ENCODE results near the gene ATF7.

ATF7 gene

DNA sequence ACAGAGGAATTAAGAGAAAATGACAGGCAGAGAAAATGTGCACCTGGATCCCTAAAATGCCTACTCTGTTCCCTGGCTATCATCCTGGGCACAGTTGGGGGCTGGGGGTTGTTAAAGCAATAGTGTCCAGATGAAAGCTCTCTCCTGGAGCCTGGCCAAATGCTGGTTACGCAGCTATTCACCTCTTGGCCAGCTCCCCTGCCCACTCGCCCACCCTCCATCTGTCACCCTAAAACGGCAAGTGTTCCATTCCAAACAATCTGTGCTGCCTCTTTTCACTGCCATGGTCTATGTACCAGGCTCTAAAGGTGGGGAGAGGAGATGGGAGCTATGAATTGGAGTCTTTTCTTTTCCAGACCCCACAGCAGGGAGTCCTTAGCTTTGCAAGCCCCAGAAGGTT lies 94.2 kb downstream of the ATF7 start:
- DNase-seq (ENCODE audit: low read depth in 2 of 2): no peak

DNA sequence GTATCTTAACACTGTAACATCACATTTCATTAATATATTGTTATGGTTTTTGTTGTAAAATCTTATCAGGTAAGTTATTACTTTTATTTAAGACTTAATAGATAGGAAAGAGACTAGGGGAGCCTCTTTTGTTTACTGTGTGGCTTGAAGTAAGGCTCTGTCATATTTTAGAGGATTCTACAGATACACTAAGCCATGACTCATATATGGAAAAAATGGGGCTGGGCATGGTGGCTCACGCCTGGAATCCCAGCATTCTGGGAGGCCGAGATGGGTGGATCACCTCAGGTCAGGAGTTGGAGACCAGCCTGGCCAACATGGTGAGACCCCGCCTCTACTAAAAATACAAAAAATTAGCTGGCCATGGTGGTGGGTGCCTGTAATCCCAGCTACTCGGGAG lies 95.3 kb downstream of the ATF7 start:
- DNase-seq (ENCODE audit: low read depth in 2 of 2): no peak

DNA sequence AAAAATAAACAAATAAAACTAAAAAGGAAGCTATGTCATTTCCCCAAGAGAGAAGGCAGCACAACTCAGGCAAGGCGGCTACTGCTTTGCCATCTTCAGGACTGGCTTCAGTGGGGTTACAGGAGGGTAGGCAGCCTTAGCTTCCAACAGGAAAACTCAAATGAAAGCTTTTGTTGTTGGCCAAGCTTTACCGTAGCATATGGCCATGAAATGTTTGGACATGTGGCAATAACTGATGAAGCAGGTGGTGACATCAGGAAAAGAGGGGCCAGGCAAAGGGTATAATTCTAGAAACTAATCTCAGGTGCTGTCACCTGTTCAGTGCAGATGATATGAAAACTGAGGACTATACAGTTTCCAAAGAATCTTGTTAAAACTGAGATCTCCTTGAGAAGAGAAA lies 96.1 kb downstream of the ATF7 start:
- no peak for DNase-seq (ENCODE audit: low read depth in 2 of 2)

DNA sequence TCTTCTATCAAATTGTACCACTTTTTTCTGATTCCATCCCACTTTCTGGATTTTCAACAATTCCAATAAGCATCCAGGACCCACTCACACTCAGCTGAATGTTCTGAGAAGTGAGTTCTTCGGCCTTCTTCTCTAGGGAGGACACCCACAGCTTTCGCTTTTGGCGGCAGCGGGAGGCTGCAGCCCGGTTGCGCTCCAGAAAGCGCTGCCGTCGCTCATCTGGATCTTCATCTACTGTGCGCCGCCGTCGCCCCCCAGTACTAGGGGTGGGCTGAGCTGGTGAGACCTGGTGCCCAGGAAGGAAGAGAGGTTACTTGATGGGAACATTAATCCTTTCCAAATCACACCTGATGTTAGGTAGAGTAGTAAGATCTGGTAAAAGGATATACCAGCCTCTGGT lies 101.7 kb downstream of the ATF7 start:
- DNase-seq (ENCODE audit: low read depth in 2 of 2): no peak

DNA sequence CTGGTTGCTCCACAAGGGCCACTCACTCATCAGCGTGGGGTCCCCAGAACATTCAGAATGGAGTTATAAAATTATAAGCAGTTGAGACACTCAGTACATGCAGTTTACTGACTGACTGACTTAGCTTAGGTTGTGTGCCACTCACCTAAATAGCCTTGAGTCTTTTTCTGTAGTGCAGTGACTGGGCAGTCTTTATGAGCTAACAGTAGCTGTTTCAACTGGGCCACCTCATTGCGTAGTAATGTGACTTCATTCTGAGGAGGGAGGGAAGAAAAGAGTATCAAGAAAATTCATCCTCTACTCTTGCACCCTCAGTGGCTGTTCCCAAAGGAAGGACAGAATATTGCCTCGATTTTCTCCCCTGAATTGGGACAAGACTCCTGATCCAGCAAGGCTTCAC lies 103.1 kb downstream of the ATF7 start:
- DNase-seq (ENCODE audit: low read depth in 2 of 2): no peak

DNA sequence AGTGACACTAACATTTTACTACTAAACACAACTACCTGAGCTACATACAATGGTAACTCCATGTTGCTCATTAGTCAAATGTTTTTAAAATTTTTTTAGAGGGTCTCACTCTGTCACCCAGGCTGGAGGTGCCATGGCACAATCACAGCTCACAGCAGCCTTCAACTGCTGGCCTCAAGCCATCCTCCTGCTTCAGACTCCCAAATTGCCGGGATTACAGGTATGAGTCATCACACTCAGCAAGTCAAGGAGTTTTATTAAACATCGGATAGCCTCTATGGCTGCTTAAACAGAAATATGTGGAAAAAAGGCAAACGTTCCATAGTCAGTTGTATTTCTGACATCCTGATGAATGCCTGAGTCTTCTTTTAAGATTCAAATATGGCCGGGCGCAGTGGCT lies 107.8 kb downstream of the ATF7 start:
- no peak for DNase-seq (ENCODE audit: low read depth in 2 of 2)

DNA sequence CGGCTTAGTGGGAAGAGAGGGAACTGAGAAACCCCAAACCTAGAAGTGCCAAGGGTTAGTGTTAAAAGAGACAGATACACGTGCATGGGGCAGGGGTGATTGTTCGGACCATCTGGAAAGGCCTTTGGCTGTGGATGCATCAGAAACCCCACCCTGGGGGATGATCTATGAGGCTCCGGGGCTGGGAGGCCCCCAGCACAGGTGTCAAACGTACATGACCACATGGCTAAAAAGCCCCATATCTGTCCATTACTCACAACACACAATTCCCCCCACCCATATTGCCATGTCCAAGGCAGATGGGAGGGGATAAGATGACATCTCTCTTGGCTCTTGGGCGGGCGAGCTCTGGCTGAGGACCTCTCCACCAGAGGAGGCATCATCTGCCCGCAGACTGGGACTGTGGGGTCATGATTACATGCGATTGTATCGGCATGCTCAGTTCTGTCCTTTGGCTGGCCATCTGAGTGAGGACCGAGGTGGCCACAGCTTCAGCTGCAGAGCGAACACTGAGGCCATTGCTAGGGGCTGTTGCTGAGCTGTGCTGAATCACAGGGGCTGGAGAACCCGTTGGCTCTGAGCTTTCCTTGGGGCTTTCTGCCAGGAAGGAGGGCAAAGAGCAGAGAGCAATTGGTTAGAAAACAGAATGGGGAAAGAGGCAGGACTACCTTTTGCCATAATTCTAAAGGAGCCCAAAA lies 109.3 kb downstream of the ATF7 start:
- no peak for DNase-seq (ENCODE audit: low read depth in 2 of 2)

DNA sequence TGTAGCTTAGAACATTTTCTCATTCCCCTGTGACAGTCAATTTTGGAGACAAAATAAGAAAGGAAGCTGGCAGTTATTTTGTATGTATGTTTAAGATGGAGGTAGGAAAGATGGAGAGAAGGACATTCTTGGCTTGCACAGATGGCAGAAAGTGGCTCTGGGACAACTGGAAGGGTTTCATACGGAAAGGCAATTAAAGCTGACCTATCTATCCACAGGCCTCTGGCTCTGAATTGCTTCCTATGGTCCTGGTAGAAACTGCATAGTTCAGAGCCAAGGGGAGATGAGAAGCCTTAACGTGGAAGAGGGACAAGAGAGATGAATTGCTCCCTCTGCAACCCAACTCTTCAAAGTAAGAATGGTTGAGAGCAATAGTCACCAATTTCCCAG lies 110.9 kb downstream of the ATF7 start:
- DNase-seq (ENCODE audit: low read depth in 2 of 2): no peak

DNA sequence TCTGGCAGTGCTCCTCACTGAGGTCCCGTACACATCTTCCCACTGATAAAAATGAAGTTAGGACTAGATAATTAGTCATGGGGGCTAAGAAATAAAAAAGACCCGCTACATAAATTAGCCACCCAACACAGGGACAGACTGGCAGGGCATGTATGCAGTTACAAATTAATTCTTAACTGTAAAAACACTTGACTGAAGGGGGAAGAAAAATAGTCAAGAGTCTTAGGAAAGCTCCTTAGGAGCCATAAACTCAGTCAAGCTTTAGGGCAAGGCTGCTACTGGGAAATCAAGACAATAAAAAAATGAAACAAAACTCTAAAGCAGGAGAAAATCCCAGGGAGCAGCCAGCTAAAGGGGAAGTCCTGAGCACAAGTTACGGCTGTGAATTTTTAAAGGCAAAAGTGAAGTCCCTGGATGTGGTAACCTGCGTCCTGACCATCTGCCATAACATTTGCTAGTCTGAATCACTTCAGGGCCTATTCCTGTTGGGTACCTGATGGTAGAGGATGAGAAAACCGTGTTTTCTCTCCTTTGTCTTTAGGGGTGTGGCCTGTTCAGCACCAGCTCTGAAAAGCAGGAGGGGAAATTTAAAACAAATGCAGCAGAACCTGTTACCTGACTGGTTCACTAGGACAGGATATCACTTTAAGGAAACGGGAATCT lies 111.4 kb downstream of the ATF7 start:
- no peak for DNase-seq (ENCODE audit: low read depth in 2 of 2)

DNA sequence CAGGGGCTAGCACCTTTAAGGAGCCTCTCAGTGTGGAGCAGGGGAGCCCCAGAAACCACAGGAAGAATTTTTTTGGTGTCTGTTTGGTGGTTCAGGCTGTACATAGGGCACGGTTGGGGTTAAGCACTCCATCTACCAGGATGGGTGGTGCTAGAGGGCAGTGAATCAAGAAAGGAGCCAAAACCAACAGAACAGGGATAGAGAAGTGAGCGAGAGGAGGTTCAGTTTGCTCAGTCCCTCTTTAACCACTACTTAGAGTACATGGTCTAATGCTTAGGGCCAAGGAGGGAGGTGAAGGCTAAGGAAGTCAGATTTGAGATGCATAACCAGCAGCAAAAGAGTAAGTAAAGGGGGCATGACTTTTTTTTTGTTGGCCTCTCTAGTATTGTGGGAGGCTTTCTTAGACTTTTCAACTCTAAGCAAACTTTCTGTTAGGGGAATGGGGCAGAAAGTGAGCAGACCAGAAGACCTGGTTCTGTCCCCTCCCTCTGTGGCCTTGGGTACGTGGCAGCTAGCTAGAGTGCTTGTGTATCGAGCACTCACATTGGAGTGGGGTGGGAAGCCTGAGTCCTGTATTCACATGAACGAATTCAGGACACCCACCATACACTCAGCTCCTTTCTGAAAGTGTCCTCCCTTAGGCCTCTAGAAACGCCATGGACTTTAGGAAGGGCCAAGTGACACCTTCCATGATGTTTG lies 112.3 kb downstream of the ATF7 start:
- DNase-seq (ENCODE audit: low read depth in 2 of 2): no peak

DNA sequence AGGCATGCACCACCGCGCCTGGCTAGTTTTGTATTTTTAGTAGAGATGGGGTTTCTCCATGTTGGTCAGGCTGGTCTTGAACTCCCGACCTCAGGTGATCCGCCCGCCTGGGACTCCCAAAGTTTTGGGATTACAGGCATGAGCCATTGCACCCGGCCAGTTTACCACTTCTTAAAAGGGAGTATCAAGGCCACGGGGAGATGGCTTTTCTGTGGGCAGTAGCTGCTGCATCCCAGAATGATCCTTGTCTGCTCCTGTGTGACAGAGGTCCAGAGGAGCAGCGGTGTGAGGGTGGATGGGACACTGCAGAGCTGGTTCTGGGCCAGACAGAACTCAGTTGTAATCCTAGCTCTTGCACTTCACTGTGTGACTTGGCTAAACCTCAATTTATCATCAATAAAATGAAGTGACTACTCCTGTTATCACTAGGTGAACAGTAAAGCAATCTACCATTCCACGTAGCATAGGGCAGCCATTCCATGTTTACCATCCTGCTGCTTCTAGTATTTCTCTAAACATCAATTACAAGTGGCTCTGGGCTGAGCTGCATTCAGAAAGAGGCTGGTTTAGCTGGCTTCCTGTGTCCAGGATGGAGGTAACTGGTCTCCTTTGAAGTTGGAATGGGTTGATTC lies 115.9 kb downstream of the ATF7 start:
- no peak for DNase-seq (ENCODE audit: low read depth in 2 of 2)

DNA sequence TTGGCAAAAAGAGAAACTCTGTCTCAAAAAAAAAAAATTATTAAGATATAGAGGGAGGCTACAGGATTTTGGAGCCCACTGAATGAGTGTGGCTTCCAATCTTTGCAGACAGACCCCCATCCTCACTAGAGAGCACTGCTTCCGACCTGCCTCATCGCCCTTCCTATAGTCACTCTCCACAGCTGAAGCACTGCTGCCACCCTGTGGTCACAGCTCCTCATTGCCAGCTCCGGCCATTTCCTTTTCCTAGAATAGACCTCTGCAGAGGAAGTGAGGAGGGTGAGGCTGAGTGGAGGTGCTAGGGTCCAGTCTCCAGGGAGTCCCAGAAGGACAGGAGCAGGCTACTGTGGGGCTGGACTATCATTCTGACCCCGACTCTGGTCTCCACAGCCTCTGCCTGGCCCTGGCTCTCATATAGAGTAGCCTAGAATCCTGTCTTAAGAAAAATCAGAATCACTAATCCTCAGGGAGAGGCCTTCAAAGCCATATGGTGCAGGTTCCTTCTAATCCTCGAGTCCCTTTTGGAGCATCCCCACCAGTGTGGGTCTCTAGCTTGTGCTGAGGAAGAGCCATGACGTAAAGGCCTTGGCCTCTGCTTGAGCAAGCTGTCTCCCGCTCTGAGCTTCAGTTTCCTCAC lies 117.5 kb downstream of the ATF7 start:
- DNase-seq (ENCODE audit: low read depth in 2 of 2): peak; percentile 63 to 69

DNA sequence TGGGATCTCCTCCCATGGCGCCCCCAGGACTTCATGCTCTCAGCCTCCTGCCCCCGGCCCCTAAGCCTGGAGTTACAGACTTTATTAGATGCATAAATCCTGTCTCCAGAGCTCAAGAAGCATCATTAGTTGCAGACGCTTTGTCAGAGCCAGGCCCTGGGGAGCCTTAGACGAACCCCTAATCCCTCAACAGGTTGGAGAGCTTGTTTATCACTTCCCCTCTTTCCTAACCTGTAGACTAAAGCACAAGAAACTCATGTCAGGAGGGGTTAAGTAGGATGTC lies 118.6 kb downstream of the ATF7 start:
- no peak for DNase-seq (ENCODE audit: low read depth in 2 of 2)

DNA sequence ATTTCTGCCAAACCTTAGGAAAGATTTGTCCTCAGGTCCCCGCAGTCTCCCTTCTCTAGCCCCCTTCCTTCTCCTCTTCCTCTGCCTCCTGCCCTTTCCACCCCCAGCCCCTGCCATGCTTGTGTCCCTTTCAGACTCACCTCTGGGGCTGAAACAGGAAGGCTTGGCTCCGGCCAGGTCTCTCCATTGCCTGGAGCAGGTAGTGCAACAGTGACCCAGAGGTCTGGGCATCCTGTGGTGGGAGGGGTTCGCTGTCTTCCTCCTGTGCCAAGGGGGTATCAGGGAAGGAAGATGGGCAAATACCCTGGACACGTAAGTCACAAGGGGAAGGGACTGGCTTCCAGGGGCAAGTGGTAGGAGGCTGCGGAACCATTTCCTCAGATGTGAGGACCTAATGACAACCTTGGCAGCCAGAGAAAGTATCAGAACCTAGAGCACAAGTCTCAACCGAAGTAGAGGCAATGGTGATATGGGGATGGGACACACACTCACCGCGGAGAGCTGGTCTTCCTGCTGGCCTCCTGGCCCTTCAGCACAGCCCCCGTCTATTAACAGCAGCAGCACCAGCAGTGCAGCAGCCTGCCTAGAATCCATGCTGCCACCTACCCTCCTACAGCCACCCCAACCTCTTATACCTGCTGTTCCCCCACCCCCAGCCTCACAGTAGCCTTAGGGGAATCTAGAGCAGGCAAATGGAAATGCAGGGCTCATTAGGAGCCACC lies 119.1 kb downstream of the ATF7 start, which contains the start of gene NPFF:
TSS of gene NPFF (minus strand) at position 604 of the 722 bp plus-strand sequence. CDS start at position 594, 10 bp downstream.
- DNase-seq (ENCODE audit: low read depth in 2 of 2): no peak

DNA sequence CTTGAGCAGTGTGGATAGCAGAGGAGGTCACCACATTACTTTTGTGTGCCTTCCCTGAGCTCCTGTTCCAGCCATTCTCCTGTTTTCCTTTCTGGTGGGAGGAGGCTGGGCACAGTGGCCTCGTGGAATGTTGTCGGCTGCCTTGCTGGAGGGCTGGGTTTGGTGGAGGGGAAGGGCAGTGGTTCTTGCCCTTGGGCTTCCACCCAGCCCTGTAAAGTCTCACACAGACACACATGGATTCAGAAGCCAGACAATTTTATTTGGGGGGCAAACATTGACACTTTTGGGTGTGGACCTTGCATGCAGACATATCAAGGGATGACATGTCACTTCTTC lies 119.8 kb downstream of the ATF7 start:
- no peak for DNase-seq (ENCODE audit: low read depth in 2 of 2)

DNA sequence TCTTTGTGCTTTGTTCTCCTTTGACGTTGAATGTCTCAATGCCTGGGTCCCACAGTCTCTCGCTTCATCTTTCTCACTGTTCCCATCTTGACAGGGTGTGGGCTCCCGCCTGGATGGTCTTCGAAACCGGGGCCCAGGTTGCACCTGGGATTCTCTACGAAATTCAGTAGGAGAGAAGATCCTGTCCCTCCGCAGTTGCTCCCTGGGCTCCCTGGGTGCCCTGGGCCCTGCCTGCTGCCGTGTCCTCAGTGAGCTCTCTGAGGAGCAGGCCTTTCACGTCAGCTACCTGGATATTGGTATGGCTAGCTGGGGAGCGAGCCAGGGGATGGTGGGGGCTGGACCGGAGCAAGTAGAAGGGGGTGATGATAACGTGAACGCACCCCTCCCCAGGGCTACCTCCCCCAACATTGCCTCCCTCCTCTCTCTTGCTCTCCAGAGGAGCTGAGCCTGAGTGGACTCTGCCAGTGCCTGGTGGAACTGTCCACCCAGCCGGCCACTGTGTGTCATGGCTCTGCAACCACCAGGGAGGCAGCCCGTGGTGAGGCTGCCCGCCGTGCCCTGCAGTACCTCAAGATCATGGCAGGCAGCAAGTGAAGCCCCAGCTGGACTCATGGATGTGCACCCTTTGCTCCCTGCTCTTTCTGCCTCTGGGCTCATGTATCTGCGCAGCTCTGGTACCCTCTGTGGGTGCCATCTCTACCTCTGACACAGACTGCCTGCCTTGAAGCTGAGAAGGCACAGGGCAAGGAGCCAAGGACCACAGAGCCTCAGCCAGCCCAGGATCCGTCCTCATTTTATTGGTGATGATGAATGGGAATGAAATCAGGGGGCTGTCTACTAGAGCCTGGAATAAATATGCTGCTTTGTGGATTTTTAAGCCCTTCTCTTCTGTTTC lies 120.4 kb downstream of the ATF7 start:
- no peak for DNase-seq (ENCODE audit: low read depth in 2 of 2)

DNA sequence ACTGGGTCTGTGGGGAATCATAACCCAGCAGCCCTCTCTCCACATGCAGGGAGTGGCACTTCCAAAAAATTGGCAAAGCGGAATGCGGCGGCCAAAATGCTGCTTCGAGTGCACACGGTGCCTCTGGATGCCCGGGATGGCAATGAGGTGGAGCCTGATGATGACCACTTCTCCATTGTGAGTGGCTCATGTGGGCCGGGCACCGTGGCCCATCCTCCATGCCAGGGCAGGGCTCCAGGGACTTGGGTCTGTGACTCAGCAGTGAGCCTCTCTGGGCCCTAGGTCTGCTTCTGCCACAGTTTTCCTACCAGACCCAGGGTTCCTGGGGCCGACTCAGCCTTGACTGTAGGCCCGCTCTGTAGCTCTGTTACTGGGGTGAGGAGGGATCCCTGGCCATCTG lies 121.1 kb downstream of the ATF7 start:
- no peak for DNase-seq (ENCODE audit: low read depth in 2 of 2)

DNA sequence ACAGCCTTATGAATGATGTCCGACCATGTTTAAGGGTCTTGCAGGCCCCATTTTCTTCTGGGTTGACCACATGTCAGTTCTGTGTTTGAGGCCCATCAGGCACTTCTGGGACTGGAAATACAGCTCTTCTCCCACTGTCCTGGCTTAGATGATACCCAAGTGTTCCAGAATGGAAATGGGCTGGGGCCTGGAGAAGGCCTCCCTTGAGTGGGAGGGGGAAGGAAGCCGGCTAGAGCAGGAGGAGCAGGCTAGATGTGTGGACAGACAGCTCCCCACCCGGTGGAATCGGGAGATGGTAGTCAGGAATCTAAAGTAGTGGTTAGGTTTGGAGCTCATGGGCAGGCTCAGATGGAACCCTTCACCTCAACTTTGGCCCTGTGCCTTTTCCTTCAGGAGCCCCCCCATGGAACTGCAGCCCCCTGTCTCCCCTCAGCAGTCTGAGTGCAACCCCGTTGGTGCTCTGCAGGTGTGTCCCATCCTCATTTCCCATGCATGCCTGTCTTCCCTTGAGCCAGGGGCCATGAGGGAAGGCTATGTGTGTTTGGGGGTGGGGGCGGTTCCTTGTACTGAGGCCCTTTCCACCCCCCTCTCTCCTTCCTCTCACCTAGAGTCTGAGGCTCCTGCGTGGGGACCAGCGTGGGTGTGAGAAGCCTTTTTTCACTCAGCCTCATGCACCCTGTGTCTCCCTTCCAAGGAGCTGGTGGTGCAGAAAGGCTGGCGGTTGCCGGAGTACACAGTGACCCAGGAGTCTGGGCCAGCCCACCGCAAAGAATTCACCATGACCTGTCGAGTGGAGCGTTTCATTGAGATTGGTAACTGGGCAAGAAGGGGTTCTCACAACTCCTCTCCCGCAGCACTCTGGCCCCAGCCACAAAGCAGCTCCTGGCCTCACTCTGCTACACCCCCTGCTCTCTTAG lies 121.9 kb downstream of the ATF7 start:
- no peak for DNase-seq (ENCODE audit: low read depth in 2 of 2)

DNA sequence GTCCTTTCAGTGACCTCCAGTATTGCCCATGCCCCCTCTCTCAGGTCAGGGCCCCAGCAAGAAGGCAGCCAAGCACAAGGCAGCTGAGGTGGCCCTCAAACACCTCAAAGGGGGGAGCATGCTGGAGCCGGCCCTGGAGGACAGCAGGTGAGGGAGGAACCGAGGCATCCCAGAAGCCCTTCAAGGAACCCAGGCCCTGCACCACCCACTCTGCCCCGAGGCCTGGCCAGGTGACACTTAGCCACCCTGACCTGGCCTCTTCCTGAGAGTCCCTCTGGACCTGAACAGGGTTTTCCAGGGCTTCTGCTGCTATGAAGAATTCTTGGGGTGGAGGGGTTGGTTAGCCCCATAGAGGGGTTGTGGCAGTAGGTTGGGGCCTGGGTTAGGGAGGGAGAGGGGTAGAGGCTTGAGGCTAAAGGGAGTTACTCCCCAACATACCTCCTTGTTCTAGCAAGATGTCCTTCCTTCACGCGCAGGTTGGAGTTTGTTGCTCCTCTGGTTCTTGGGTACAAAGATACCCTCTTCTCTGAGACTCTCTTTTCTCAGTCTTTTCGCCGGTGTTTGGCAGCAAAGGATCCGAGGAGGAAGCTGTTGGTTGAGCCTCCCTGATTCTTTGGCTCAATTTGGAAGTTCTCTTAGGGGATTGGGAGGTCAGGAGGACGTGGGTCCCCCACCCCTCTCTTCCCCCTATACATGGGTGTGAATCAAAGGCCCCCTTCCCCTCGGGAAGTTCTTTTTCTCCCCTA lies 123.0 kb downstream of the ATF7 start:
- DNase-seq (ENCODE audit: low read depth in 2 of 2): no peak

Data from stimulated activated CD8-positive, alpha-beta memory T cell treated with anti-CD3 and anti-CD28 coated beads, Interleukin-2, amount 100 ng/mL, for 1 hour (primary cell).